ENCODE data around the gene UGT2A2. TPM values are rescaled to one million over a fixed set of nuclear protein-coding genes. Genes with fewer than 3 reads are reported as not detected.

The UGT2A2 gene
- total RNA-seq, 1 experiment from 2014 or later: not detected

GRCh38 chr4:69594382-69594781 lies 45.1 kb downstream of the UGT2A2 start:
- no peak for DNase-seq
- Histone ChIP-seq H2AFZ (ENCODE audit: low read length) (no peak overlapping the region), H3K4me2 (ENCODE audit: low read depth, low read length, poor library complexity, severe bottlenecking) (no peak overlapping the region), H3K9me3 (ENCODE audit: low read length) (peaks cover 6% of the 10 kb centered on the region; the same call in 1 of the 2 replicates), H3K79me2 (ENCODE audit: low read length) (no peaks in the 10 kb centered on the region), H3K9me2 (replicated peaks; ENCODE audit: insufficient read depth, low read length) (no peaks in the 10 kb centered on the region), H3K4me3 (ENCODE audit: low read length) (no peak overlapping the region), H3K36me3 (ENCODE audit: insufficient read depth, low read length) (no peaks in the 10 kb centered on the region), H3K27ac (ENCODE audit: low read length) (no peak overlapping the region), H4K20me1 (ENCODE audit: insufficient read depth, low read depth, low read length) (no peaks in the 10 kb centered on the region), H3K9ac (ENCODE audit: low read length) (no peak overlapping the region), H3K4me1 (ENCODE audit: low read length) (no peaks in the 10 kb centered on the region), H3K27me3 (ENCODE audit: low read length) (no peaks in the 10 kb centered on the region)

GRCh38 chr4:69591364-69591763 lies 48.1 kb downstream of the UGT2A2 start:
- Histone ChIP-seq H3K4me1 (ENCODE audit: low read length) (no peaks in the 10 kb centered on the region), H3K4me2 (ENCODE audit: low read depth, low read length, poor library complexity, severe bottlenecking) (no peak overlapping the region), H3K9me2 (replicated peaks; ENCODE audit: insufficient read depth, low read length) (no peaks in the 10 kb centered on the region), H4K20me1 (ENCODE audit: insufficient read depth, low read depth, low read length) (no peaks in the 10 kb centered on the region), H3K27me3 (ENCODE audit: low read length) (no peaks in the 10 kb centered on the region), H3K4me3 (ENCODE audit: low read length) (no peak overlapping the region), H2AFZ (ENCODE audit: low read length) (no peak overlapping the region), H3K27ac (ENCODE audit: low read length) (no peak overlapping the region), H3K9ac (ENCODE audit: low read length) (no peak overlapping the region), H3K79me2 (ENCODE audit: low read length) (no peaks in the 10 kb centered on the region), H3K36me3 (ENCODE audit: insufficient read depth, low read length) (no peaks in the 10 kb centered on the region), H3K9me3 (ENCODE audit: low read length) (no peaks in the 10 kb centered on the region; the same call in 1 of the 2 replicates)
- no peak for DNase-seq

- H3K27ac ChIP-seq (ENCODE audit: low read length): no peak overlapping the region
- H3K27me3 ChIP-seq (ENCODE audit: low read length): no peaks in the 10 kb centered on the region
- no peaks in the 10 kb centered on the region for H3K4me1 ChIP-seq (ENCODE audit: low read length)
- H3K4me3 ChIP-seq (ENCODE audit: low read length): no peak overlapping the region
- H3K9ac ChIP-seq (ENCODE audit: low read length): no peak overlapping the region
- no peak overlapping the region for H3K4me2 ChIP-seq (ENCODE audit: low read depth, low read length, poor library complexity, severe bottlenecking)
- no peaks in the 10 kb centered on the region for H3K36me3 ChIP-seq (ENCODE audit: insufficient read depth, low read length)
- no peaks in the 10 kb centered on the region for H4K20me1 ChIP-seq (ENCODE audit: insufficient read depth, low read depth, low read length)
- H3K9me3 ChIP-seq (ENCODE audit: low read length): peaks cover 4% of the 10 kb centered on the region; the same call in 1 of the 2 replicates
- H3K79me2 ChIP-seq (ENCODE audit: low read length): no peaks in the 10 kb centered on the region
- no peaks in the 10 kb centered on the region for H3K9me2 ChIP-seq (replicated peaks; ENCODE audit: insufficient read depth, low read length)
- no peak overlapping the region for H2AFZ ChIP-seq (ENCODE audit: low read length)
- DNase-seq: no peak
Observed at GRCh38 chr4:69589884-69590283, 49.6 kb downstream of the UGT2A2 start.

GRCh38 chr4:69584135-69584534 lies 55.3 kb downstream of the UGT2A2 start:
- Histone ChIP-seq H3K4me3 (ENCODE audit: low read length) (no peak overlapping the region), H3K27ac (ENCODE audit: low read length) (no peak overlapping the region), H3K27me3 (ENCODE audit: low read length) (no peaks in the 10 kb centered on the region), H3K9me3 (ENCODE audit: low read length) (peaks cover 6% of the 10 kb centered on the region; the same call in 1 of the 2 replicates), H3K9ac (ENCODE audit: low read length) (no peak overlapping the region), H3K4me1 (ENCODE audit: low read length) (no peaks in the 10 kb centered on the region), H3K4me2 (ENCODE audit: low read depth, low read length, poor library complexity, severe bottlenecking) (no peak overlapping the region), H3K9me2 (replicated peaks; ENCODE audit: insufficient read depth, low read length) (no peaks in the 10 kb centered on the region), H3K36me3 (ENCODE audit: insufficient read depth, low read length) (no peaks in the 10 kb centered on the region), H2AFZ (ENCODE audit: low read length) (no peak overlapping the region), H3K79me2 (ENCODE audit: low read length) (no peaks in the 10 kb centered on the region), H4K20me1 (ENCODE audit: insufficient read depth, low read depth, low read length) (no peaks in the 10 kb centered on the region)
- no peak for DNase-seq

GRCh38 chr4:69583543-69583942 lies 55.9 kb downstream of the UGT2A2 start:
- no peaks in the 10 kb centered on the region for H3K79me2 ChIP-seq (ENCODE audit: low read length)
- no peaks in the 10 kb centered on the region for H3K9me2 ChIP-seq (replicated peaks; ENCODE audit: insufficient read depth, low read length)
- no peak overlapping the region for H3K27ac ChIP-seq (ENCODE audit: low read length)

GRCh38 chr4:69577245-69577644 lies 62.2 kb downstream of the UGT2A2 start:
- no peaks in the 10 kb centered on the region for H3K4me1 ChIP-seq (ENCODE audit: low read length)
- no peaks in the 10 kb centered on the region for H3K9me2 ChIP-seq (replicated peaks; ENCODE audit: insufficient read depth, low read length)
- no peak overlapping the region for H3K4me2 ChIP-seq (ENCODE audit: low read depth, low read length, poor library complexity, severe bottlenecking)
- DNase-seq: no peak
- H3K79me2 ChIP-seq (ENCODE audit: low read length): no peaks in the 10 kb centered on the region
- H3K36me3 ChIP-seq (ENCODE audit: insufficient read depth, low read length): no peaks in the 10 kb centered on the region
- H3K27me3 ChIP-seq (ENCODE audit: low read length): no peaks in the 10 kb centered on the region
- H2AFZ ChIP-seq (ENCODE audit: low read length): no peak overlapping the region
- no peak overlapping the region for H3K27ac ChIP-seq (ENCODE audit: low read length)
- no peaks in the 10 kb centered on the region for H4K20me1 ChIP-seq (ENCODE audit: insufficient read depth, low read depth, low read length)
- no peak overlapping the region for H3K9ac ChIP-seq (ENCODE audit: low read length)
- H3K4me3 ChIP-seq (ENCODE audit: low read length): no peak overlapping the region
- H3K9me3 ChIP-seq (ENCODE audit: low read length): peaks cover 3% of the 10 kb centered on the region

More at GRCh38 chr4:69583543-69583942, 55.9 kb downstream of the UGT2A2 start:
- Histone ChIP-seq H2AFZ (ENCODE audit: low read length) (no peak overlapping the region), H3K4me1 (ENCODE audit: low read length) (no peaks in the 10 kb centered on the region), H3K4me3 (ENCODE audit: low read length) (no peak overlapping the region), H3K9ac (ENCODE audit: low read length) (no peak overlapping the region), H3K9me3 (ENCODE audit: low read length) (peaks cover 6% of the 10 kb centered on the region; the same call in 1 of the 2 replicates), H3K36me3 (ENCODE audit: insufficient read depth, low read length) (no peaks in the 10 kb centered on the region), H3K4me2 (ENCODE audit: low read depth, low read length, poor library complexity, severe bottlenecking) (no peak overlapping the region), H4K20me1 (ENCODE audit: insufficient read depth, low read depth, low read length) (no peaks in the 10 kb centered on the region), H3K27me3 (ENCODE audit: low read length) (no peaks in the 10 kb centered on the region)
- no peak for DNase-seq

- H3K4me3 ChIP-seq (ENCODE audit: low read length): no peak overlapping the region
- no peaks in the 10 kb centered on the region for H3K79me2 ChIP-seq (ENCODE audit: low read length)
- H3K27ac ChIP-seq (ENCODE audit: low read length): no peak overlapping the region
- no peaks in the 10 kb centered on the region for H3K9me2 ChIP-seq (replicated peaks; ENCODE audit: insufficient read depth, low read length)
- H2AFZ ChIP-seq (ENCODE audit: low read length): no peak overlapping the region
- H3K27me3 ChIP-seq (ENCODE audit: low read length): no peaks in the 10 kb centered on the region
- peaks cover 3% of the 10 kb centered on the region for H3K9me3 ChIP-seq (ENCODE audit: low read length)
- no peak for DNase-seq
- no peak overlapping the region for H3K4me2 ChIP-seq (ENCODE audit: low read depth, low read length, poor library complexity, severe bottlenecking)
- H3K9ac ChIP-seq (ENCODE audit: low read length): no peak overlapping the region
- H3K36me3 ChIP-seq (ENCODE audit: insufficient read depth, low read length): no peaks in the 10 kb centered on the region
- H3K4me1 ChIP-seq (ENCODE audit: low read length): no peaks in the 10 kb centered on the region
- no peaks in the 10 kb centered on the region for H4K20me1 ChIP-seq (ENCODE audit: insufficient read depth, low read depth, low read length)
Observed at GRCh38 chr4:69576251-69576877, 63.1 kb downstream of the UGT2A2 start.

GRCh38 chr4:69568787-69569186 lies 70.7 kb downstream of the UGT2A2 start:
- H3K4me3 ChIP-seq (ENCODE audit: low read length): no peak overlapping the region
- H3K9me2 ChIP-seq (replicated peaks; ENCODE audit: insufficient read depth, low read length): no peaks in the 10 kb centered on the region
- no peaks in the 10 kb centered on the region for H3K27me3 ChIP-seq (ENCODE audit: low read length)

More at GRCh38 chr4:69568787-69569186, 70.7 kb downstream of the UGT2A2 start:
- H3K36me3 ChIP-seq (ENCODE audit: insufficient read depth, low read length): no peaks in the 10 kb centered on the region
- no peak overlapping the region for H2AFZ ChIP-seq (ENCODE audit: low read length)
- no peaks in the 10 kb centered on the region for H3K4me1 ChIP-seq (ENCODE audit: low read length)
- no peak for DNase-seq
- H4K20me1 ChIP-seq (ENCODE audit: insufficient read depth, low read depth, low read length): no peaks in the 10 kb centered on the region
- H3K79me2 ChIP-seq (ENCODE audit: low read length): no peaks in the 10 kb centered on the region
- H3K27ac ChIP-seq (ENCODE audit: low read length): no peak overlapping the region
- no peak overlapping the region for H3K9ac ChIP-seq (ENCODE audit: low read length)
- no peaks in the 10 kb centered on the region; the same call in 1 of the 2 replicates for H3K9me3 ChIP-seq (ENCODE audit: low read length)
- H3K4me2 ChIP-seq (ENCODE audit: low read depth, low read length, poor library complexity, severe bottlenecking): no peak overlapping the region

All from Karpas-422 (cell line).